ENCODE results near the gene ITSN2. TPM values are rescaled to one million over a fixed set of nuclear protein-coding genes. Genes with fewer than 3 reads are reported as not detected.
A peak's percentile ranks its signal among the peaks of the same experiment; 100 is the strongest.

Gene ITSN2
- total RNA-seq, 1 experiment from 2014 or later: 26.5 TPM

- BruUV-seq (replicated peaks): no TSS peak
- ChIA-PET POLR2A (no interaction called here), CTCF (interaction anchor here (0.9 to 1.4 kb wide), 5 partner anchors 14 to 340 kb away, joined by 3 to 6 read pairs (median 3); partner anchors contain the start of gene ATAD2B), RAD21 (ENCODE audit: low non-redundant PET in 1 of 2, low total read pairs in 2 of 2, uncharacterized antibody in 2 of 2, unreplicated experiment in 2 of 2) (no interaction called here)
- no peak overlapping the region for H3K9ac ChIP-seq (ENCODE audit: low read length)
- H3K4me1 ChIP-seq (ENCODE audit: control insufficient read depth in 1 of 2, insufficient read depth in 2 of 2, low read length in 2 of 2): no peaks in the 10 kb centered on the region
- H3K36me3 ChIP-seq (ENCODE audit: control insufficient read depth in 1 of 2, insufficient read depth in 2 of 2, low read length in 2 of 2): no peaks in the 10 kb centered on the region
- no peak overlapping the region for H2AFZ ChIP-seq (ENCODE audit: low read depth, low read length, poor library complexity, severe bottlenecking)
- H3K9me2 ChIP-seq (ENCODE audit: insufficient read depth): no peaks in the 10 kb centered on the region
- intact Hi-C loops (cut with micrococcal nuclease): loop anchor here (1.0 to 10.0 kb wide), 4 partner anchors 80 to 342 kb away; partner anchors contain the start of genes ATAD2B and TP53I3
- no peaks in the 10 kb centered on the region for H3K27me3 ChIP-seq (ENCODE audit: insufficient read depth, low read length)
- H3K79me2 ChIP-seq (ENCODE audit: insufficient read depth, low read length): no peaks in the 10 kb centered on the region
- ATAC-seq (peak; percentile 86), DNase-seq (ENCODE audit: low read depth, low spot score) (peak; percentile 22)
- no peak overlapping the region for H3K4me2 ChIP-seq (ENCODE audit: low read length)
- no peak overlapping the region for H3K4me3 ChIP-seq (replicated peaks in 1 of 2; ENCODE audit: low read depth in 1 of 2, low read length in 2 of 2)
- H4K20me1 ChIP-seq (ENCODE audit: insufficient read depth): no peaks in the 10 kb centered on the region
- H3K9me3 ChIP-seq (ENCODE audit: control insufficient read depth in 1 of 2, insufficient read depth in 1 of 2, low read depth in 1 of 2, low read length in 2 of 2): no peaks in the 10 kb centered on the region
- H3K27ac ChIP-seq (ENCODE audit: low read depth, low read length): no peak overlapping the region
- TF ChIP-seq, protein P1, sequence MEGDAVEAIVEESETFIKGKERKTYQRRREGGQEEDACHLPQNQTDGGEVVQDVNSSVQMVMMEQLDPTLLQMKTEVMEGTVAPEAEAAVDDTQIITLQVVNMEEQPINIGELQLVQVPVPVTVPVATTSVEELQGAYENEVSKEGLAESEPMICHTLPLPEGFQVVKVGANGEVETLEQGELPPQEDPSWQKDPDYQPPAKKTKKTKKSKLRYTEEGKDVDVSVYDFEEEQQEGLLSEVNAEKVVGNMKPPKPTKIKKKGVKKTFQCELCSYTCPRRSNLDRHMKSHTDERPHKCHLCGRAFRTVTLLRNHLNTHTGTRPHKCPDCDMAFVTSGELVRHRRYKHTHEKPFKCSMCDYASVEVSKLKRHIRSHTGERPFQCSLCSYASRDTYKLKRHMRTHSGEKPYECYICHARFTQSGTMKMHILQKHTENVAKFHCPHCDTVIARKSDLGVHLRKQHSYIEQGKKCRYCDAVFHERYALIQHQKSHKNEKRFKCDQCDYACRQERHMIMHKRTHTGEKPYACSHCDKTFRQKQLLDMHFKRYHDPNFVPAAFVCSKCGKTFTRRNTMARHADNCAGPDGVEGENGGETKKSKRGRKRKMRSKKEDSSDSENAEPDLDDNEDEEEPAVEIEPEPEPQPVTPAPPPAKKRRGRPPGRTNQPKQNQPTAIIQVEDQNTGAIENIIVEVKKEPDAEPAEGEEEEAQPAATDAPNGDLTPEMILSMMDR (IDR thresholded peaks at IDR 0.05 in 2 of 3, conservative IDR thresholded peaks at IDR 0.05 in 1 of 3; ENCODE audit: borderline replicate concordance in 1 of 3, insufficient read depth in 1 of 3, low read depth in 2 of 3, low read length in 2 of 3): peak; percentile 90 to 99 (median 93)
- TF ChIP-seq MAX (IDR thresholded peaks at IDR 0.05): no peak
- no peak for TF ChIP-seq SP1 (IDR thresholded peaks at IDR 0.05; ENCODE audit: low read depth)
- TF ChIP-seq, protein P2, sequence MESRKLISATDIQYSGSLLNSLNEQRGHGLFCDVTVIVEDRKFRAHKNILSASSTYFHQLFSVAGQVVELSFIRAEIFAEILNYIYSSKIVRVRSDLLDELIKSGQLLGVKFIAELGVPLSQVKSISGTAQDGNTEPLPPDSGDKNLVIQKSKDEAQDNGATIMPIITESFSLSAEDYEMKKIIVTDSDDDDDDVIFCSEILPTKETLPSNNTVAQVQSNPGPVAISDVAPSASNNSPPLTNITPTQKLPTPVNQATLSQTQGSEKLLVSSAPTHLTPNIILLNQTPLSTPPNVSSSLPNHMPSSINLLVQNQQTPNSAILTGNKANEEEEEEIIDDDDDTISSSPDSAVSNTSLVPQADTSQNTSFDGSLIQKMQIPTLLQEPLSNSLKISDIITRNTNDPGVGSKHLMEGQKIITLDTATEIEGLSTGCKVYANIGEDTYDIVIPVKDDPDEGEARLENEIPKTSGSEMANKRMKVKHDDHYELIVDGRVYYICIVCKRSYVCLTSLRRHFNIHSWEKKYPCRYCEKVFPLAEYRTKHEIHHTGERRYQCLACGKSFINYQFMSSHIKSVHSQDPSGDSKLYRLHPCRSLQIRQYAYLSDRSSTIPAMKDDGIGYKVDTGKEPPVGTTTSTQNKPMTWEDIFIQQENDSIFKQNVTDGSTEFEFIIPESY (IDR thresholded peaks at IDR 0.05; ENCODE audit: extremely low read depth, insufficient replicate concordance, low read length): no peak
- TF ChIP-seq SIN3A (IDR thresholded peaks at IDR 0.05; ENCODE audit: low read depth): no peak
- peak; percentile 83 for TF ChIP-seq RAD21 (IDR thresholded peaks at IDR 0.05; ENCODE audit: low read depth)
Observed at GRCh38 chr2:24164416-24164973, 195.8 kb downstream of the ITSN2 start.

Measured in HCT116 (cell line).